K562 (cell line): ENCODE measurements around the gene ACP1. TPM values are rescaled to one million over a fixed set of nuclear protein-coding genes. Genes with fewer than 3 reads are reported as not detected.

Source experiments
- CBX5 ChIP-seq: IDR thresholded peaks from 2 replicates; pipeline ENCODE4 v1.6.1; 2014; ENCODE audit warnings: low read depth, borderline replicate concordance
- CEBPG ChIP-seq, 3 experiments: fragments of 200-800 bp in 1 of 3; sonication (Bioruptor generic) in 1 of 3; sonication (generic) in 1 of 3; formaldehyde crosslinking in 1 of 3; IDR thresholded peaks in 2 of 3; conservative IDR thresholded peaks in 1 of 3; 2 replicates each; pipeline versions ENCODE4 v1.6.1 to v1.8.0; 2016 to 2022; ENCODE audit warnings: missing compliant biosample characterization in 2 of 3, missing genetic modification characterization in 2 of 3, mild to moderate bottlenecking in 1 of 3, missing genetic modification reagents in 1 of 3
- GABPA ChIP-seq: fragments of 200-800 bp; sonication (Bioruptor generic); conservative IDR thresholded peaks from 2 replicates; pipeline ENCODE4 v1.6.1; 2016; ENCODE audit warnings: low read depth, missing genetic modification characterization, missing compliant biosample characterization
- HDAC2 ChIP-seq: fragments of 450-650 bp; IDR thresholded peaks from 2 replicates; pipeline ENCODE4 v1.6.1; 2016; ENCODE audit warnings: mild to moderate bottlenecking
- KLF10 ChIP-seq: fragments of 250-450 bp; sonication (Bioruptor Pico); IDR thresholded peaks from 2 replicates; pipeline ENCODE4 v1.6.1; 2021; ENCODE audit warnings: matching md5 sums
- NFATC3 ChIP-seq: fragments of 450-650 bp; IDR thresholded peaks from 2 replicates; pipeline ENCODE4 v1.6.1; 2017; ENCODE audit warnings: mild to moderate bottlenecking
- RNF2 ChIP-seq: sonication (generic); IDR thresholded peaks from 2 replicates; pipeline ENCODE4 v1.6.1; 2016
- RUNX1 ChIP-seq: sonication (generic); IDR thresholded peaks from 2 replicates; pipeline ENCODE4 v1.6.1; 2016; ENCODE audit warnings: antibody characterized with exemption, low read depth
- TCFL5 ChIP-seq: fragments of 250-450 bp; sonication (Bioruptor Pico); conservative IDR thresholded peaks from 2 replicates; pipeline ENCODE4 v1.6.1; 2021; ENCODE audit warnings: mild to moderate bottlenecking, moderate library complexity, matching md5 sums
- TOE1 ChIP-seq, 2 experiments: fragments of 450-650 bp in 1 of 2; sonication (generic) in 1 of 2; formaldehyde crosslinking in 1 of 2; IDR thresholded peaks; 2 replicates each; pipeline versions ENCODE4 v1.7.1 to v1.8.0; 2016 to 2022; ENCODE audit warnings: borderline replicate concordance in 2 of 2, mild to moderate bottlenecking in 2 of 2, antibody characterized with exemption in 1 of 2, inconsistent platforms in 1 of 2, low read depth in 1 of 2, missing genetic modification reagents in 1 of 2, moderate library complexity in 1 of 2
- ZBTB17 ChIP-seq: fragments of 450-650 bp; formaldehyde crosslinking; IDR thresholded peaks from 2 replicates; pipeline ENCODE4 v1.4.0; 2020; ENCODE audit warnings: mild to moderate bottlenecking
- ZNF12 ChIP-seq: sonication (generic); formaldehyde crosslinking; IDR thresholded peaks from 2 replicates; pipeline ENCODE4 v1.4.0; 2020; ENCODE audit warnings: mild to moderate bottlenecking, missing genetic modification reagents
- ZNF165 ChIP-seq: fragments of 250-450 bp; sonication (Bioruptor Pico); IDR thresholded peaks from 2 replicates; pipeline ENCODE4 v1.4.0; 2020; ENCODE audit warnings: borderline replicate concordance
- ZNF311 ChIP-seq: fragments of 250-450 bp; sonication (Bioruptor Pico); IDR thresholded peaks from 2 replicates; pipeline ENCODE4 v1.4.0; 2020; ENCODE audit warnings: mild to moderate bottlenecking, moderate library complexity
- polyA plus RNA-seq, 8 experiments: library from polyadenylated mRNA; depleted of rRNA in 4 of 8; stranded (reverse) in 5 of 8; unstranded in 3 of 8; fragments of >200 nt; fragmentation: Nextera tagmentation in 2 of 8; fragmentation: Illumina TruSeq in 1 of 8; extraction: Ambion mirVana in 2 of 8; extraction: Trizol in 1 of 8; gene quantifications; 2 replicates each; pipeline versions ENCODE4 v1.2.1 to v1.2.3, GENCODE V29; 2011 to 2014; ENCODE audit warnings: inconsistent platforms in 1 of 8, missing spikeins in 1 of 8
- total RNA-seq, 7 experiments: library from RNA; depleted of rRNA in 6 of 7; stranded (reverse); fragments of >200 nt in 6 of 7; fragmentation: Illumina TruSeq in 2 of 7; extraction: Trizol in 2 of 7; gene quantifications; 2 replicates each; pipeline versions ENCODE4 v1.2.1 to v1.2.3, GENCODE V29; 2011 to 2021; ENCODE audit warnings: low replicate concordance in 1 of 7
- TF ChIP-seq, protein P1 (sequence below): fragments of 250-450 bp; sonication (Bioruptor Pico); IDR thresholded peaks from 2 replicates; pipeline ENCODE4 v1.8.0; 2021; ENCODE audit warnings: borderline replicate concordance, mild to moderate bottlenecking, moderate library complexity; ENCODE audit not compliant: poor library complexity, severe bottlenecking
- TF ChIP-seq, protein P2 (sequence below): fragments of 450-650 bp; IDR thresholded peaks from 2 replicates; pipeline ENCODE4 v1.6.1; 2016; ENCODE audit warnings: low read depth, mild to moderate bottlenecking, moderate library complexity
- TF ChIP-seq, protein P3 (sequence below): fragments of 250-450 bp; sonication (Bioruptor Pico); IDR thresholded peaks from 2 replicates; pipeline ENCODE4 v1.6.1; 2021; ENCODE audit warnings: mild to moderate bottlenecking
- TF ChIP-seq, protein P4 (sequence below): fragments of 450-650 bp; IDR thresholded peaks from one replicate; pipeline ENCODE4 v1.6.1; 2018; ENCODE audit warnings: mild to moderate bottlenecking, moderate library complexity; ENCODE audit not compliant: partially characterized antibody

ACP1 gene
- total and polyA plus RNA-seq, 9 of the 15 experiments (the other 6 are each of a cell fraction or from before 2014, with no cell fraction given) = 139 to 493 (median 189) TPM

DNA sequence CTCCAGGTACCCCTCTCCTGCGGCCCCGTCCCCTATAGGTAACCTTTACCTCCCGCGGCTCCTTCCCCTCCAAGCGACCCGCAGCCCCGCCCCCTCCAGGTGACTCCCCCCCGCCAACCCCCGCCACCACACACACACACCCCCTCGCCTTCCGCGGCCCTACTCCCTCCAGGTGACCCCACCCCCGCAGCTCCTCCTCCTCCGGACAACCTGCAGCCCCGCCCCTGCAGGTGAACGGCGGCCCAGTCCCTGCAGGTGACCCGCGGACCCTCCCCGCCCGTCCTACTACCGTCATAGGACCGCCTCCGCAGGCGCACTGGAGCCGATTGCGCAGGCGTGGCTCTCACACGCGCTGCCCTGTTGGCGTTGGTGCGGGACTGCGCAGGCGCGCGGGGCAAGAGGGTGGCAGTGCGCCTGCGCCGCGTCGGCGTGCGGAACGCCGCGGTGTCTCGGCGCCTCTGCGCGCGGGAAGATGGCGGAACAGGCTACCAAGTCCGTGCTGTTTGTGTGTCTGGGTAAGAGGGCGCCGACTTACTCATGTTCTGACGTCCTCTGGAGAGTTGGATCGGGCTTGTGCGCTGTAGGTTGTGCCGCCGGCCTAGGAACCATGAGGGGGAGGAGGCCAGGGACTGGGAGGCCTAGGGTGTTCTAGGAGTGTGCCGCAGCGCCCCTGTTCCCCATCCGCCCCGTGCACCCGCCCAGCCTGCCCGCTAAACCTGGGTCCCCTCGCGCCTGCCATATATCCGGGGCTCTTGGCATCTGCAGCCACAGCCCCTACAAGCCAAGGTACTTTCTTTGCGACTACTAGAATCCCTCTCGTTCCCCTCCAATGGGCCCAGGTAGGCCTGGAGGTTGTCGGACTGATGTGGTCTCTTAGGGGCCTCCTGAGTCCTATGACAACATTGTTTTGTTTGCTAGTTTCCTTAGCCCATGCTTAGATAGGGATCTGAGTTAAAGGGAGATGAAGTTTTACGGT lies at the start of gene ACP1 (continued):
- TF ChIP-seq ZNF311 (CRISPR knock-in tag) (no peak), CBX5 (no peak), ZNF12 (CRISPR knock-in tag) (no peak; the same call in 1 of the 2 replicates), KLF10 (CRISPR knock-in tag) (no peak), HDAC2 (no peak), RUNX1 (no peak), GABPA (tag) (no peak), CEBPG (CRISPR knock-in tag; IDR thresholded peaks at IDR 0.05) (no peak), CEBPG (tag; conservative IDR thresholded peaks at IDR 0.05 in 1 of 2, IDR thresholded peaks at IDR 0.05 in 1 of 2) (no peak), NFATC3 (no peak), TCFL5 (CRISPR knock-in tag) (no peak), TOE1 (IDR thresholded peaks at IDR 0.05; ENCODE audit: borderline replicate concordance) (peak; percentile 51; the same call in 1 of the 2 replicates), TOE1 (CRISPR knock-in tag; IDR thresholded peaks at IDR 0.05; ENCODE audit: borderline replicate concordance, low read depth) (no peak), RNF2 (no peak), ZNF165 (CRISPR knock-in tag) (no peak), ZBTB17 (CRISPR knock-in tag) (no peak)
- TF ChIP-seq, protein P1, sequence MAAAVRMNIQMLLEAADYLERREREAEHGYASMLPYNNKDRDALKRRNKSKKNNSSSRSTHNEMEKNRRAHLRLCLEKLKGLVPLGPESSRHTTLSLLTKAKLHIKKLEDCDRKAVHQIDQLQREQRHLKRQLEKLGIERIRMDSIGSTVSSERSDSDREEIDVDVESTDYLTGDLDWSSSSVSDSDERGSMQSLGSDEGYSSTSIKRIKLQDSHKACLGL (CRISPR knock-in tag) = no peak
- TF ChIP-seq, protein P2, sequence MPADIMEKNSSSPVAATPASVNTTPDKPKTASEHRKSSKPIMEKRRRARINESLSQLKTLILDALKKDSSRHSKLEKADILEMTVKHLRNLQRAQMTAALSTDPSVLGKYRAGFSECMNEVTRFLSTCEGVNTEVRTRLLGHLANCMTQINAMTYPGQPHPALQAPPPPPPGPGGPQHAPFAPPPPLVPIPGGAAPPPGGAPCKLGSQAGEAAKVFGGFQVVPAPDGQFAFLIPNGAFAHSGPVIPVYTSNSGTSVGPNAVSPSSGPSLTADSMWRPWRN = no peak
- TF ChIP-seq, protein P3, sequence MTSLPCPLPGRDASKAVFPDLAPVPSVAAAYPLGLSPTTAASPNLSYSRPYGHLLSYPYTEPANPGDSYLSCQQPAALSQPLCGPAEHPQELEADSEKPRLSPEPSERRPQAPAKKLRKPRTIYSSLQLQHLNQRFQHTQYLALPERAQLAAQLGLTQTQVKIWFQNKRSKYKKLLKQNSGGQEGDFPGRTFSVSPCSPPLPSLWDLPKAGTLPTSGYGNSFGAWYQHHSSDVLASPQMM (CRISPR knock-in tag) = no peak
- TF ChIP-seq, protein P4, sequence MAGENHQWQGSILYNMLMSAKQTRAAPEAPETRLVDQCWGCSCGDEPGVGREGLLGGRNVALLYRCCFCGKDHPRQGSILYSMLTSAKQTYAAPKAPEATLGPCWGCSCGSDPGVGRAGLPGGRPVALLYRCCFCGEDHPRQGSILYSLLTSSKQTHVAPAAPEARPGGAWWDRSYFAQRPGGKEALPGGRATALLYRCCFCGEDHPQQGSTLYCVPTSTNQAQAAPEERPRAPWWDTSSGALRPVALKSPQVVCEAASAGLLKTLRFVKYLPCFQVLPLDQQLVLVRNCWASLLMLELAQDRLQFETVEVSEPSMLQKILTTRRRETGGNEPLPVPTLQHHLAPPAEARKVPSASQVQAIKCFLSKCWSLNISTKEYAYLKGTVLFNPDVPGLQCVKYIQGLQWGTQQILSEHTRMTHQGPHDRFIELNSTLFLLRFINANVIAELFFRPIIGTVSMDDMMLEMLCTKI = no peak
